HG03039 (cell line): Measurements from ENCODE around the gene COL24A1.
"Not testable (repeated sequence)": the region's sequence is repeated elsewhere in the genome, so short reads cannot be mapped to it uniquely, and the experiment has no call there.

ENCODE experiments used
- ATAC-seq: cut with Tn5 transposase; IDR thresholded peaks from one replicate; pipeline ENCODE4 v1.9.1; 2021; ENCODE audit warnings: mild to moderate bottlenecking, moderate library complexity; ENCODE audit not compliant: unreplicated experiment

The COL24A1 gene

GRCh38 chr1:85824066-85824840 lies 332.3 kb downstream of the COL24A1 start:
- ATAC-seq, result no peak

- ATAC-seq, result no peak
Measured at GRCh38 chr1:85822696-85823095, 333.9 kb downstream of the COL24A1 start.

DNA sequence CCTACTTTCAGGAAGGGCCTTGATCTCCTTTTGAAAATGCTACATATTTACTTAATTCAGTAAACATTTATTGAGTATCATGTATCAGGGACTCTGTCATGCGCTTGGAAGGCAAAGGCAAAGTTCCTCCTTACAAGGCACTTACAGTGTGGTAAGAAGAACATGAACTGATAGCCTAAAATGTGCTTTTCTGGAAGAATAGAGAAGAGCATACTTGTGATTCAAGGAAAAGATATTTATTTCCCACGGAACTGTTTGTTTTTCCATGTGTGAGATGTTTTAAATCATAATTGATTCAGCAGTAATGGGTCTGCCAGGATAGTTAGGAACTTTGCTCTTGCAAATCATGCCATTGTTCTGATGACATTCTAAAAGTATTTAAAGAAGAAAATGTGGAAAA lies 338.2 kb downstream of the COL24A1 start:
- no peak for ATAC-seq

- no peak for ATAC-seq
Measured at GRCh38 chr1:85816606-85817005, 340.0 kb downstream of the COL24A1 start.

- ATAC-seq, result no peak
Measured at GRCh38 chr1:85815906-85816305, 340.7 kb downstream of the COL24A1 start.

GRCh38 chr1:85806236-85806965 lies 350.2 kb downstream of the COL24A1 start:
- ATAC-seq, result no peak

- ATAC-seq, result no peak
Measured at GRCh38 chr1:85801520-85801919, 355.1 kb downstream of the COL24A1 start.

GRCh38 chr1:85799737-85800136 lies 356.8 kb downstream of the COL24A1 start:
- no peak for ATAC-seq

DNA sequence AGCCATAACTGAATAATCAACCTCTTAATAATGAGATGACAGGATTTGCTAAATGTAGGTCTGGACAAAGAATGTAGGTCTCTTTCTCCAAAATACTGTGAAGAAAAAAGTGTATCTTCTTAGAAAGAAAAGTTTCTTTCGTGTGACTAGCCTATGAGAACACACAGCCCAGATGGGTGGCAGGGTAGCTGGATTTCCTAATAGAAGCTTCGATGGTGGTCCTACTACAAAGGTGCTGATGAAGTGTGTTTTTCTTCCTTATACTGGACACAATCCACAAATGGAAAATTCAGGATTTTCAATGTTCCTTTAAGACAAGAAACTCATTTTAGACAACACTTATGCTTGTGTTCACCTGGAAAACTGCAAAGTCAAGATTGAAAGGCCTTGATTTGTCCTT lies 358.2 kb downstream of the COL24A1 start:
- ATAC-seq, result no peak

- ATAC-seq, result not testable (repeated sequence)
Measured at GRCh38 chr1:85777021-85777420, 379.6 kb downstream of the COL24A1 start.

DNA sequence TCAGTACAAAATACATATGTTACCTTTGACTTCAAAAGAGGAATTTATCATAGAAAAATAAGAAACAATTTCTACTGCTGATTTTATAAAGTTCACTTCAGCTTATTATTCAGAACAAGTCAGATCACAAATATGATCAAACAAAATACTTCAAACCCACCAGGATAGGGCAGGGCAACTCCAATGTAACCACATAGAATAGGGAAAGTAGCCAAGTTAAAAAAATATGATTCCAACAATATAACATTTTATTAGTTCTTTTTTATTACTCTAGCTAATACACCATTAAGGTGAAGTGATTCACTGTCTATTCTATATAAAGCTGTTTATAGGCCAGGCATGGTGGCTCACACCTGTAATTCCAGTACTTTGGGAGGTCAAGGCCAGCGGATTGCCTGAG lies 393.8 kb downstream of the COL24A1 start:
- ATAC-seq, result no peak

GRCh38 chr1:85756864-85757263 lies 399.7 kb downstream of the COL24A1 start:
- no peak for ATAC-seq

- ATAC-seq, result no peak
Measured at GRCh38 chr1:85748120-85748519, 408.5 kb downstream of the COL24A1 start.

- no peak for ATAC-seq
Measured at GRCh38 chr1:85746777-85747176, 409.8 kb downstream of the COL24A1 start.

DNA sequence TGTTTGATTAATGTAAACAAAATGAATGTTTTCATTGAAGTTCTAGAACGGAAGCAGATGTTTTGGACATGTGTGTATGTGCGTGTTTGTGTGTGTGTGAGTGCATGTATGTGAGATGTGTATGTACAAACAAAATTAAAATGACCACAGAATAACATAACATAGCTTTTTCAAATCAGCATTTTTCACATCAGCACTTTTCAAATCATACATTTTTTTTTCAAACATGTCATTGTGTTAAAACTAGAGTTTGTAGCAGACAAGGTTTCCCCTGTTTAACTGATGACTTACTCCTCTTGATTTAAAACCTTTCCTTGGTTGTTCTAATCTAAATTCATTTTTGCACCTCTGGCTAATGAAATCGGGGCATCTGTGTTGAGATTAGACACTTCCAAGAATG lies 412.8 kb downstream of the COL24A1 start:
- ATAC-seq, result no peak

- ATAC-seq, result no peak
Measured at GRCh38 chr1:85734931-85735330, 421.6 kb downstream of the COL24A1 start.

DNA sequence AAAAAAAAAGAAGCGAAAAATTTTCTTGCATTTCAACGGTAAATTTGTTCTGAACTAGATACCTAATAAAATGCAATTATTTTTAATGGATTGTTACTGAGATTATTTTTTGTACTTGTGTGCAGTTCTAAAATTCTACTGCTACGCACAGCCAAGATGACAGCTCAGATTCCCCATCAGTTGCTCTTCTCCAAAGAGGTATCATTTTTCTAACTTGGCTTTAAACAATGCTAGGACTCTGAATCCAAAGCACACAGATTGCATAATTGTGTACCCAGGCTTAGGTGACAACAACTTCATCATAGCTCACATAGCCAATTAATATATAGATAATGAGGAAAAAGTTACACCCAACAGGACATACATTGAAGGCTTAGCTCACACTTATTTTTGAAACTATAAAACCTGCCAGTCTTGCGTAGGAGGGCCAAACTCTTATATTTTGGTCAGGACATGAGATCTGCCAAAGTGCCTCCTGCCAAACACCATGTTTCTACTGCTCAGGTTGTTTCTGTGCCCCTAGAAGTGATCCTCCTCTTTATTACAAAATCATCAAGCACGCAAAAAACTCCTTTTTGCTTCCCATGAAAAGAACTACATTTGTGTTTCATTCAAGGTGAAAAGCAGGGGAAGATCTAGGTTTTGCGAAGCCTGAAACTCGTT lies 437.8 kb downstream of the COL24A1 start:
- no peak for ATAC-seq

DNA sequence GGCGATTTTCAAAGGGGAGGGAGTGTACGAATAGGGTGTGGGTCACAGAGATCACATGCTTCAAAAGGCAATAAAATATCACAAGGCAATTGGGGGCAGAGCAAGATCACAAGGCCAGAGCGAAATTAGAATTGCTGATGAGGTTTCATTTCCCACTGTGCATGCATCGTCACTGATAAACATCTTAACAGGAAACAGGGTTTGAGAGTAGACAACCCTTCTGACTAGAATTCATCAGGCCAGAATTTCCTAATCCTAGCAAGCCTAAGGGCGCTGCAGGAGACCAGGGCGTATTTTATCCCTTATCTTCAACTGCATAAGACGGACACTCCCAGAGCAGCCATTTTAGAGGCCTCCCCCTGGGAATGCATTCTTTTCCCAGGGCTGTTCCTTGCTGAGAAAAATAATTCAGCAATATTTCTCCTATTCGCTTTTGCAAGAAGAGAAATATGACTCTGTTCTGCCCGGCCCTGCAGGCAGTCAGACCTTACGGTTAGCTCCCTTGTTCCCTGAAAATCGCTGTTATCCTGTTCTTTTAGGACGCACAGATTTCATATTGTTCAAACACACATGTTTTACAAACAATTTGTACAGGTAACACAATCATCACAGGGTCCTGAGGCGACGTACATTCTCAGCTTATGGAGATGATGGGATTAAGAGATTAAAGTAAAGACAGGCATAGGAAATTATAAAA lies 442.0 kb downstream of the COL24A1 start:
- not testable (repeated sequence) for ATAC-seq

DNA sequence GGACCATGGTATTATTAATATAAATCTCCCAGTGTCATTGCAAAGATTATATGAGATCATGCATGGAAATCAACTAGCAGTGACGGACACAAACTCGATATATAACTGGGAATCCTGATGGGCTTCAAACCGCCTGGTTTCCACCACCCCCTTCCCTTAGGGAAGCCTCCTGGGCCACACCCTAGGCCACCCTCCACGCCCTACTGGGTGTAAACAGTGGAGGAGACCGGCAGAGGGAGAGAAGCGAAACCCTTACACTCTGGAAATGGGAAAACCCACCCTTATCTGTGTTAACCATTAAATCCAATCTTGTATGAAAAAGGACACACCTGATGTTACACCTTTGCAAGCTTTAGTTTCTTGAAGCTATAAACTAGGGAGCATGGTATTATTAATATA lies 447.7 kb downstream of the COL24A1 start:
- no peak for ATAC-seq

DNA sequence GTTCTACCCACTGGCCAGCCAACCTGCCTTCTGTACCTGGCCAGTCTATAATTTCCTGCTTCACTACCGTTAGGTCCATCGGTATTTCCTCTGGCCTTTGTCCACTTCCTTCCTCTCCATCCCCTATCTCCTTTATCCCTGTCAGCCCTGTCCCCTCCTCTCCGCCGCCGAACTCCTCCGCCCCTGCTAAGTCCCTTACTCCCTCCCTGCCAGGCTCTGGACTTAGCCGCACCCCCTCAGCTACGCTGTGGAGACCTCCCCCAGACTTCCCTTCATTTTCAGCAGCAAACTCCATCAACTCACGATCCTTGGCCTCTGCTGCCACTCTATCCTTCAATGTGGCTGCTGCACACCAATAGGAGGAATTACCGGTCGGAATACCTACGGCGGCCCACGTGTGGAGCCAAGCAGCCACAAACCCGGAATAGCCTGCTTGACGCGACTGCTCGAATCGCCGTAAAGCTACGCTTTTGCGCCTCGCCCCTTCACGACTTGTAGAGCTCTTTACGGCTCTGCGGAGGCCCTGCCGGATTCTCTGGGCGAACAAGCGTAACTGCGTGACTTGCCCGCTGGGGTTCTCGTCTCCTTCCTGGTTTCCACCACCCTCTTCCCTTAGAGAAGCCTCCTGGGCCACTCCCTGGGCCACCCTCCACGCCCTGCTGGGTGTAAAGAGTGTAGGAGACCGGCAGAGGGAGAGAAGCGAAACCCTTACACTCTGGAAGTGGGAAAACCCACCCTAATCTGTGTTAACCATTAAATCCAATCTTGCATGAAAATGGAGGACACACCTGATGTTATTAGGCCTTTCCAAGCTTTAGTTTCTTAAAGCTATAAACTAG lies 448.4 kb downstream of the COL24A1 start, which contains the start of gene ZNHIT6:
Gene ZNHIT6 (minus strand): TSS at position 444 of the 839 bp plus-strand sequence. CDS start 149 bp downstream, at position 295.
- ATAC-seq, result peak; percentile 84
